H9 (cell line): ENCODE data around the gene C5orf15. TPM values are rescaled to one million over a fixed set of nuclear protein-coding genes. Genes with fewer than 3 reads are reported as not detected.

Experiments used
- DNase-seq: peaks from one replicate; pipeline ENCODE4 v3.0.0-alpha.2; 2017
- H2AFZ ChIP-seq: one replicate; pipeline ENCODE4 v1.6.1; 2013; ENCODE audit warnings: mild to moderate bottlenecking, low read length, control low read depth, moderate library complexity
- H2AK5ac ChIP-seq: 2 replicates; pipeline ENCODE4 v1.6.1; 2013; ENCODE audit warnings: low read length, control low read depth, mixed read lengths; ENCODE audit not compliant: insufficient read length
- H2BK120ac ChIP-seq: one replicate; pipeline ENCODE4 v1.6.1; 2013; ENCODE audit warnings: low read depth, mild to moderate bottlenecking, low read length, control low read depth, inconsistent platforms; ENCODE audit not compliant: poor library complexity, severe bottlenecking
- H2BK12ac ChIP-seq: 2 replicates; pipeline ENCODE4 v1.6.1; 2013; ENCODE audit warnings: low read length, control low read depth, mixed read lengths, low read depth; ENCODE audit not compliant: insufficient read length
- H2BK15ac ChIP-seq: 2 replicates; pipeline ENCODE4 v1.6.1; 2013; ENCODE audit warnings: low read depth, low read length, control low read depth
- H2BK20ac ChIP-seq: one replicate; pipeline ENCODE4 v1.6.1; 2013; ENCODE audit warnings: low read depth, mild to moderate bottlenecking, low read length, control low read depth, inconsistent platforms; ENCODE audit not compliant: poor library complexity, severe bottlenecking
- H2BK5ac ChIP-seq: 2 replicates; pipeline ENCODE4 v1.6.1; 2013; ENCODE audit warnings: low read length, control low read depth, mixed read lengths; ENCODE audit not compliant: insufficient read length
- H3K14ac ChIP-seq: 2 replicates; pipeline ENCODE4 v1.6.1; 2013; ENCODE audit warnings: low read length, control low read depth; ENCODE audit not compliant: insufficient read depth
- H3K18ac ChIP-seq: 2 replicates; pipeline ENCODE4 v1.6.1; 2013; ENCODE audit warnings: low read depth, mild to moderate bottlenecking, mixed read lengths, low read length, control low read depth; ENCODE audit not compliant: insufficient read length
- H3K23ac ChIP-seq: 2 replicates; pipeline ENCODE4 v1.6.1; 2013; ENCODE audit warnings: low read length, control low read depth, mixed read lengths, low read depth; ENCODE audit not compliant: insufficient read length
- H3K23me2 ChIP-seq: 2 replicates; pipeline ENCODE4 v1.6.1; 2013; ENCODE audit warnings: low read depth, mild to moderate bottlenecking, mixed read lengths, low read length, control low read depth; ENCODE audit not compliant: insufficient read length, poor library complexity, severe bottlenecking
- H3K27ac ChIP-seq: 2 replicates; pipeline ENCODE4 v1.5.1; 2013; ENCODE audit warnings: low read length, control low read depth, mixed read lengths, low read depth; ENCODE audit not compliant: insufficient read length
- H3K27me3 ChIP-seq: 2 replicates; pipeline ENCODE4 v1.6.1; 2013; ENCODE audit warnings: low read length, control low read depth, inconsistent platforms; ENCODE audit not compliant: insufficient read depth
- H3K4ac ChIP-seq: 2 replicates; pipeline ENCODE4 v1.6.1; 2013; ENCODE audit warnings: low read depth, mild to moderate bottlenecking, control low read depth, inconsistent platforms, low read length, moderate library complexity
- H3K4me1 ChIP-seq: 2 replicates; pipeline ENCODE4 v1.6.1; 2013; ENCODE audit warnings: low read length, control low read depth, inconsistent platforms; ENCODE audit not compliant: insufficient read depth
- H3K4me2 ChIP-seq: 2 replicates; pipeline ENCODE4 v1.6.1; 2013; ENCODE audit warnings: low read length, control low read depth, mixed read lengths; ENCODE audit not compliant: insufficient read length, insufficient read depth
- H3K56ac ChIP-seq: 2 replicates; pipeline ENCODE4 v1.6.1; 2013; ENCODE audit warnings: low read depth, mild to moderate bottlenecking, mixed read lengths, low read length, control low read depth; ENCODE audit not compliant: insufficient read length
- H3K79me1 ChIP-seq: 2 replicates; pipeline ENCODE4 v1.6.1; 2013; ENCODE audit warnings: low read depth, mild to moderate bottlenecking, moderate library complexity, low read length, control low read depth, inconsistent platforms; ENCODE audit not compliant: insufficient read depth, poor library complexity, severe bottlenecking
- H3K79me2 ChIP-seq: 2 replicates; pipeline ENCODE4 v1.6.1; 2013; ENCODE audit warnings: low read length, control low read depth, inconsistent platforms; ENCODE audit not compliant: insufficient read depth
- H3K9ac ChIP-seq: 2 replicates; pipeline ENCODE4 v1.6.1; 2013; ENCODE audit warnings: low read length, control low read depth, mixed read lengths; ENCODE audit not compliant: insufficient read length; ENCODE audit errors: extremely low read depth
- H3K9me3 ChIP-seq: one replicate; pipeline ENCODE4 v1.6.1; 2013; ENCODE audit warnings: low read depth, low read length, inconsistent platforms; ENCODE audit not compliant: control insufficient read depth
- H3T11ph ChIP-seq: one replicate; pipeline ENCODE4 v1.6.1; 2013; ENCODE audit warnings: mild to moderate bottlenecking, low read length, control low read depth, inconsistent platforms
- H4K20me1 ChIP-seq: one replicate; pipeline ENCODE4 v1.6.1; 2013; ENCODE audit not compliant: control insufficient read depth, insufficient read length, insufficient read depth
- H4K5ac ChIP-seq: 2 replicates; pipeline ENCODE4 v1.6.1; 2013; ENCODE audit warnings: low read depth, mild to moderate bottlenecking, mixed read lengths, low read length, control low read depth; ENCODE audit not compliant: insufficient read length
- H4K8ac ChIP-seq: replicated peaks from 2 replicates; pipeline ENCODE4 v1.6.1; 2013; ENCODE audit warnings: low read length, control low read depth, mixed read lengths, low read depth; ENCODE audit not compliant: insufficient read length
- H4K91ac ChIP-seq: 2 replicates; pipeline ENCODE4 v1.6.1; 2013; ENCODE audit warnings: low read depth, mild to moderate bottlenecking, moderate library complexity, mixed read lengths, low read length, control low read depth; ENCODE audit not compliant: insufficient read length
- H3K27ac Mint-ChIP-seq, 3 experiments: 2 replicates in 2 of 3; 3 replicates in 1 of 3; pipeline ENCODE4 v1.8.0; 2020 to 2021; ENCODE audit warnings: mixed read lengths in 3 of 3, mild to moderate bottlenecking in 1 of 3, moderate library complexity in 1 of 3
- H3K27me3 Mint-ChIP-seq: 2 replicates; pipeline ENCODE4 v1.8.0; 2021; ENCODE audit warnings: low read depth, mild to moderate bottlenecking, moderate library complexity, mixed read lengths
- H3K36me3 Mint-ChIP-seq, 3 experiments: 2 replicates in 2 of 3; 3 replicates in 1 of 3; pipeline ENCODE4 v1.8.0; 2020 to 2021; ENCODE audit warnings: low read depth in 3 of 3, mixed read lengths in 3 of 3; ENCODE audit not compliant: insufficient read depth in 1 of 3
- H3K4me1 Mint-ChIP-seq, 2 experiments: 2 replicates each; pipeline ENCODE4 v1.8.0; 2020; ENCODE audit warnings: mixed read lengths in 2 of 2
- H3K4me3 Mint-ChIP-seq, 2 experiments: 2 replicates in 1 of 2; 3 replicates in 1 of 2; pipeline ENCODE4 v1.8.0; 2020 to 2021; ENCODE audit warnings: mild to moderate bottlenecking in 2 of 2, mixed read lengths in 2 of 2, moderate library complexity in 1 of 2
- H3K9me3 Mint-ChIP-seq, 2 experiments: 2 replicates in 1 of 2; 3 replicates in 1 of 2; pipeline ENCODE4 v1.8.0; 2020; ENCODE audit warnings: mild to moderate bottlenecking in 2 of 2, mixed read lengths in 2 of 2, moderate library complexity in 1 of 2
- CTCF ChIP-seq: fragments of 200-600 bp; sonication (generic); conservative IDR thresholded peaks from 3 replicates; pipeline ENCODE4 v1.8.0; 2021; ENCODE audit warnings: antibody characterized with exemption, mild to moderate bottlenecking
- WGBS: extraction: QIAGEN DNeasy Blood & Tissue Kit; methylation state at CpG from one replicate; pipeline ENCODE4 v1.1.7; 2013; ENCODE audit warnings: missing lambda C conversion rate, low lambda C conversion rate, mixed read lengths; ENCODE audit not compliant: insufficient read length; ENCODE audit errors: extremely low coverage; 5-methylcytosine and 5-hydroxymethylcytosine counted together
- total RNA-seq: library from RNA; stranded (reverse); gene quantifications from 2 replicates; pipeline ENCODE4 v1.2.1, GENCODE V29; 2021

The C5orf15 gene
- total RNA-seq, 1 experiment from 2014 or later, result 33.4 TPM

- H3T11ph ChIP-seq, result no peak overlapping the region
Measured at GRCh38 chr5:133918731-133919130, 49.7 kb downstream of the C5orf15 start.

More at GRCh38 chr5:133918731-133919130, 49.7 kb downstream of the C5orf15 start:
- Histone ChIP-seq H3K14ac (no peak overlapping the region), H4K91ac (no peak overlapping the region), H3K4ac (no peak overlapping the region), H2BK20ac (no peak overlapping the region), H3K56ac (no peak overlapping the region), H3K4me1 (no peaks in the 10 kb centered on the region), H4K8ac (no peak overlapping the region), H3K27me3 (no peaks in the 10 kb centered on the region), H3K9me3 (no peaks in the 10 kb centered on the region), H3K23ac (no peak overlapping the region), H3K27ac (no peak overlapping the region), H3K79me2 (no peaks in the 10 kb centered on the region), H4K5ac (no peak overlapping the region), H2BK15ac (no peak overlapping the region), H3K79me1 (no peaks in the 10 kb centered on the region), H4K20me1 (no peaks in the 10 kb centered on the region), H3K4me2 (no peak overlapping the region), H3K23me2 (no peaks in the 10 kb centered on the region), H2AFZ (no peak overlapping the region), H2AK5ac (no peak overlapping the region), H2BK120ac (no peak overlapping the region), H3K18ac (no peak overlapping the region), H2BK5ac (no peak overlapping the region), H3K9ac (no peak overlapping the region), H2BK12ac (no peak overlapping the region)
- Mint-ChIP-seq H3K4me3 (no peak overlapping the region), H3K9me3 (no peaks in the 10 kb centered on the region; a peak in 1 of 5 replicates), H3K27ac (no peak overlapping the region; a peak in 2 of 7 replicates), H3K27me3 (peaks cover 3% of the 10 kb centered on the region; the same call in 1 of the 2 replicates), H3K36me3 (no peaks in the 10 kb centered on the region), H3K4me1 (peaks cover 0 to 7% of the 10 kb centered on the region in 2 experiments; a peak in 2 of 4 replicates)
- WGBS, result no CpG with 5 or more reads among the region's 10 CpGs
- no peak for TF ChIP-seq CTCF
- DNase-seq, result no peak
